GM19467 (cell line): ENCODE results near the gene XIAP.

Experiments used
- ATAC-seq: cut with Tn5 transposase; IDR thresholded peaks from one replicate; pipeline ENCODE4 v1.9.1; 2021; ENCODE audit warnings: mild to moderate bottlenecking, moderate library complexity; ENCODE audit not compliant: unreplicated experiment

The XIAP gene

DNA sequence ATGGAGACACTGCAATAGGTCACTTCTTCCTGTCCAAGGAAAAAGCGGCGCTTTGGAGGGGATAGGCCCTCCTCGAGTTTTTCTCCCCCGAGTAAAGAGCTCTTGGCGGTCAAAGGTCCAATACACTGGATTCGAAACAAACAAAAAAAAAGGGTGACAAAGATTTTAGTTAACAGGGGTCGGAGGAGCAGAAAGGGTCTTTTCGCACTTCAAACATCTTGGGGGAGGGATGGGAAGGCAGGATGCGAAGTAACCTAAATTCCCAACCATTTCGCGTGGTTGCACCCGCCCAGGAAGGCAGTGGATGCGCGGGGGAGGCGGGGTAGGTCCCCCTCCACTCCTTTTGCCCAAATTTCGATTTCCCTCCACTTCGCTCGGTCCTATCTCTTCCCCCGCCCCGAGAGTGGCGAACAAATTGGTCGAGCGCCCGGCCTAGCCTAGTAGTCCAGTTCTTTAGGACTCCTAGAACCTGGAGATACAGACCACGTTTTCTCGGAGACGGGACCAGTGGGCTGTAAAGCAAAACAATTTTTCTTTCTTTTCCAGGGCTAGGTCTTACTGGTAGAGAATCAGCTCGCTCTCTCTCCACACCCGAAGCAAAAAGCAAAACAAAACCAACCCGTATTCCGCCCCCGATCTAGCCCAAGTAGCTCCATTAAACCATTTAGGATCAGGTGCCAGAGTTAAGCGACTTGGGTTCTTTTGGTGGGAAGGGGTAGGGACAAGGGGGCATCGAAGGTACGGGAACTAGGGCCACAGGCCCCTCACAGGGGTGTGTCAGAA, 99.6 kb downstream of the XIAP start:
- no peak for ATAC-seq

- no peak for ATAC-seq
Observed at GRCh38 chrX:123960956-123961267, 101.1 kb downstream of the XIAP start.

DNA sequence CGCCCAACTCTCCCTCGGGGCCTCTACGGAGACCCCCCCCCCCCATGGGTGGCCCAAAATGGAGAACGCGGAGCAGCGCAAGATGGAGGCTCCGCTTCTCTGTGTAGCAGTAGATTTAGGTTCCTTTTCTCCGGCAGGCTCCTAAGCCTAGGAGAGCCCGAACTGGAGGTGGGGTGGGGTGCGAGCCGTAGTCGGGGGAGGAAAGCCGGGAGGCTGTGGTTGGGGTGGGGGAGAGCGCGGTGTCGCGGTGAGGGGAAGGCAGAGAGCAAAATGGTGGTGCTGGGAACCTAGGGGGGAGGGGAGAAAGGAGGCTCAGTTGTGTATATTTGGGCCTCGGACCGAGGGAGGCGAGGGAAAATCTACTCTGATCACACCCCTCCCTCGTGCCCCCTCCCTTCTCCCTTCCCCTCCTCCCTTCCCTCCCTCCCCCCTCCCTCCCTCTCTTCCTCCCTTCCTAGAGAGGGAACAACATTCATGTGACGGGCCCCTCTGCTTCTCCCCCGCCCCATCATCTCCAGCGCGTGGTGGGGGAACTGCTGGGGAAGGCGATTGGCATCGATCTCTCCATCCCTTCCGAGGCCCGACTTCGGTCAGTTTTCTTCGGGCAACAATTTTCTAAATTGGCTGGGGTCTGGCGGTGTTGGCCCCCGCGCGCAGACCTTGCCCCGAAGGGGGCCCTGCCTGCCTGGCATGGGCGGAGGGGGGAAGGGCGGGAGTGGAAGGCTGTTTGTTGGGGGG, 101.6 kb downstream of the XIAP start, which contains the start of gene STAG2:
Gene STAG2, plus strand, starts transcription at position 439 of the 738 bp plus-strand sequence. CDS start 60,922 bp downstream, outside the sequence.
- no peak for ATAC-seq

- no peak for ATAC-seq
Observed at GRCh38 chrX:123962006-123962467, 102.2 kb downstream of the XIAP start.

- ATAC-seq, result peak; percentile 51
Observed at GRCh38 chrX:123962794-123963373, 103.0 kb downstream of the XIAP start.
